ENCODE results near the gene CDHR5.

The CDHR5 gene

GRCh38 chr11:608791-609251 lies 15.9 kb downstream of the CDHR5 start:
- DNase-seq, result no peak

- DNase-seq, result no peak
Measured at GRCh38 chr11:607971-608659, 16.6 kb downstream of the CDHR5 start.

- no peak for DNase-seq
Measured at GRCh38 chr11:607020-607780, 17.6 kb downstream of the CDHR5 start.

GRCh38 chr11:606245-606644 lies 18.5 kb downstream of the CDHR5 start:
- DNase-seq, result no peak

GRCh38 chr11:605286-606129 lies 19.2 kb downstream of the CDHR5 start:
- no peak for DNase-seq

- DNase-seq, result no peak
Measured at GRCh38 chr11:603154-603553, 21.6 kb downstream of the CDHR5 start.

DNA sequence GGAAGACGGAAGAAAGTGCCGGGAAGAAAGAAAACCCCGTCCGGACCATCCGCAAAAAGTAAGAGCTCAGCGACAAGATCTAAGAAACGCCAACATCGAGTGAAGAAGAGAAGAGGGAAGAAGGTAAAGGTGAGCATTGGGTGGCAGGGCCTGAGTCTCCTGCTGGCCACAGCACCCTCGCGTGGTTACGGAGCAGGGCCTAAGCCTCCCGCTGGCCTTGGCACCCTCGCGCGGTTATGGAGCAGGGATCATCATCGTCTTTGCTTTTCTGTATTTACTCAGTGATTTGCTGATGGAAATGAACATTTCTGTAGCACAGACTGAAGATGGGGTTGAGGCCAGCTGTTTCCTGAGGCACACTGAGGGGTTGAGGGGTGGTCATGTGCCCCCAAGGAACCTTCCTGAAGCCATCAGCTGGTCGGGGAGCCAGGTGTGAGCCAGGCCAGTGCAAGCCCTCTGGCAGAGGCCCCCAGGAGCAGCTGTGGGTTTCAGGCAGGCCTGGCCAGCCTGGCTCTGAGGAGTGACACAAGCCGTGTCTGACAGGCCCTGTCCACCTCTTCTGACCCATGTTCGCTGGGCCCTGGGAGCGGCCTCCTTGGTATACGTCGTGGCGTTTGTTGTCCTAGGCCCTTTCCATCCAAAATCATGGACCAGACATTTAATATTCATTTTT lies 23.0 kb downstream of the CDHR5 start:
- no peak for DNase-seq

DNA sequence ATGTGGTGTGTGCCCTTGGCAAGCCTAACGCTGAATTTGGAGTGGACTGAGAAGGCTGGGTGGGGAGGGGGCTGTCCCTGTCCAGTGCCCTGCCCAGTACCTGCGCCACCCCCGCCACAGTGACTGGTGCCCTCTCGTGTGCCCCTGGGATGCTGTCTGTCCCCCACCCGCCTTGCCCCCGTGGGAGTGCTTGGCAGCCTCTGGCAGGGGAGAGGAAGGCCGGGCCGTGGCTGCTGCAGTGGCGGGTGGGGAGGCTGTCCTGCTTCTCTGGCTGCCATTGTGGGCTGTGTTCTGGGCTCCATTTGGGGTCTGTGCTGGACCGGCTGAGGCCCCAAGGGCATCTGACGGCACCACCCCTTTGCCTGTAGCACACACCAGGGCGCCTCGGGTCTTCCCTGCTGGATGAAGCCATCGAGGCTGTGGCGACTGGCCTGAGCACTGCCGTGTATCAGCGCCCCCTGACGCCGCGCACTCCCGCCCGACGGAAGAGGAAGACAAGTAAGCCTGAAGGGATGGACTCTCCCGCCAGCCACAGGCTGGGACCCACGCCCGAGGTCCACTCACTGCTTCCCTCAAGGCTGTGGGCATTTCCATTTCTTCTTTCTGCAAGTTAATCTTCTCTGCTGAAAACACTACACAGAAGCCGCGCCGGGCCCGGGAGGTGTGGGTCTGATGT lies 26.6 kb downstream of the CDHR5 start:
- no peak for DNase-seq

GRCh38 chr11:597166-597725 lies 27.5 kb downstream of the CDHR5 start:
- no peak for DNase-seq

DNA sequence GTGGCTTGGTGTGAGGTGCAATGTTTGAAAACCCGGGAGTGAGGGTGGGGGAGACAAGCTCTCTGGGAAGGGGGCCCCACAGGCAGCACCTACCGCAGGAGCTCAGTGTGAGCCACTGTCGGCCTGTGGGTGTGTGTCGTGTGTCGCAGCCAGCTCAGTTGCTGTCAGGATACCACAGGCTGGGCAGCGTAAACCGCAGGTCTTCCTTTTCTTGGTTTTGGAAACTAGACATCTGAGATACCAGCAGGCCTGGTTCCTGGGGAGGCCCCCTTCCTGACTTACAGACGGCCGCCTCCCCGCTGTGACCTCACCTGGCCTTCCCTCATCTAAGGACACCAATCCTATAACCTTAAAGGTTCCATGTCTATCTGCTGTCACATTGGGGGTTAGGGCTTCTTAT lies 28.4 kb downstream of the CDHR5 start:
- DNase-seq, result no peak

GRCh38 chr11:595400-595799 lies 29.4 kb downstream of the CDHR5 start:
- DNase-seq, result no peak

- DNase-seq, result no peak
Measured at GRCh38 chr11:593347-593746, 31.4 kb downstream of the CDHR5 start.

DNA sequence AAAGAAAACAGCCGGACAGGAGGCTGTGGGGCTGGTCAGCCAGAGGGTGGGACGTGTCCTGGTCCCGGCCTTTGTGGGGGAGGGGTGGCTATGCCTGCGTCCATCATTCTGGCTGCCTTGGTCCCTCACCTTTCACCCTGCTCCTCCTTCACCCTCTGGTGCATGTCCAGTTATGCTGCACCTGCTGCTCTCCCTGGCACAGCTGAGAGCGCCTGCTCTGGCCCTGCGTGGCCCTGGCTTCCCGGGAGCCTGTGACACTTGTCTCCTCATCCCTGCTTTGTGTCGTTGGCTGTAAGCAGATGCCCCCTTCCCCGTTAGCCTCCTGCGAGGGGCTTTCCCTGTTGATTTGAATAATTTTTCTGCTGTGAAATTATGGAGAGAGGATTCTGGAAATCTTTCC lies 31.8 kb downstream of the CDHR5 start:
- no peak for DNase-seq

DNA sequence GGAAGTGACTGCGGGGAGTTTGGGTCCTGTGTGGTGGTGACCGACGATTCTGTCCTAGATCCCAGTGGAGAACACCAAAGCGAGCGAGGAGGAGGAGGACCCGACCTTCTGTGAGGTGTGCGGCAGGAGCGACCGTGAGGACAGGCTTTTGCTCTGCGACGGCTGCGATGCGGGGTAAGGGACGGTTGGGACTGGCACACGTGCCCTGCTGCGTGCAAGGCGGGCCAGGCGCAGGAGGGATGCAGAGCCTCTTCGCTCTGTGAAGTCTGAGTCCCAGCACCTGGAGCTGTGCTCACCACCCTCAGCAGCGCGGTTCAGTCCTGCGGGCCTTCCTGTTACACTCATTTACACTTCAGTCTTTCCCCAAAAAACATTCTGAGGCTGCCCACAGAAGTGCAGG lies 32.3 kb downstream of the CDHR5 start:
- DNase-seq, result no peak

DNA sequence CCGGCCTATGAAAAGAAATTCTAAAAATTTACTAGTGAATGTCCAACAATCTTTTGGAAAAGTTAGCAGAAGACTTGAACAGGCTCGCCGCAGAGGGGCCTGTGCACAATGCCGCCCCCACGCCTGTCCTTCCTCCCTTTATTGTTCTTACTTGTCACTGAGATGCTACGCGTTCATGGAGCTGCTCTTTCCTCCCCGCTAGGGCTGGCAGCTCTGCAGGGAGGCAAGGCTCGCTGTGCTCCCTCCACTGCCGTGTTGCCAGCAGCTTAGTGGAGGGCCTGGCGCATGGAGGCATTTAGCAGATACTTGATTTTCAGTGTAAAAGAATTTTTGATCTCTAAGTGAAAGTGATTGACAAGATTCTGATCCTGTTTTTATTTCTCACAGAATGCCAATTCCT lies 33.8 kb downstream of the CDHR5 start:
- DNase-seq, result no peak

DNA sequence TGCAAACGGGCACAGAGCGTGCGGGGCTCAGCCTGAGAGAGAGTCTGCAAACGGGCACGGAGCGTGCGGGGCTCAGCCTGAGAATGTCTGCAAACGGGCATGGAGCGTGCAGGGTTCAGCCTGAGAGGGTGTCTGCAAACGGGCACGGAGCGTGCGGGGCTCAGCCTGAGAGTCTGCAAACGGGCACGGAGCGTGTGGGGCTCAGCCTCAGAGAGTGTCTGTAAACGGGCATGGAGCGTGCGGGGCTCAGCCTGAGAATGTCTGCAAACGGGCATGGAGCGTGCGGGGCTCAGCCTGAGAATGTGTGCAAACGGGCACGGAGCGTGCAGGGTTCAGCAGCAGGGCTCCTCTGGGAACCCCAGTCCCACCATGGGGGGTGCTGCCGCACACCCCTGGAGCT lies 35.0 kb downstream of the CDHR5 start:
- DNase-seq, result no peak

GRCh38 chr11:587978-588380 lies 36.8 kb downstream of the CDHR5 start:
- DNase-seq, result no peak

DNA sequence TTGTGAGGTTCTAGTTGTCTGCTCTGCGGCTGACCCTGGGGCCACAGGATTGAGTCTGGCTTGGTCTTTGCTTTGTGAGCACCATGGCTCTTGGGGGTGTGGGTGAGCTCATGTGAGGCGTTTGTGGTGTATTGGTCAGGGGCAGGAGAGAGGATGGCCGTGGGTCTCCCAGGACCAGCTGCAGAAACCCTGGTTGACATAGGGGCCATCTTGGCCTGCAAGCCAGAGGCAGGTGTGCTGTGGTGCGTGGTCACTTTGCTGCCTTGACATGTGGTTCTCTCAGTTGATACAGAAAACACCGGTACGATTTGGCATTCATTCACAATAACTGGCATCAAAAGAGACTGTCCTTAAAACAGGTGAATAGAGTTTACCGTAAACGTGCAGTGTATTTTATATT lies 37.2 kb downstream of the CDHR5 start:
- no peak for DNase-seq

GRCh38 chr11:586376-587316 lies 38.1 kb downstream of the CDHR5 start:
- no peak for DNase-seq

DNA sequence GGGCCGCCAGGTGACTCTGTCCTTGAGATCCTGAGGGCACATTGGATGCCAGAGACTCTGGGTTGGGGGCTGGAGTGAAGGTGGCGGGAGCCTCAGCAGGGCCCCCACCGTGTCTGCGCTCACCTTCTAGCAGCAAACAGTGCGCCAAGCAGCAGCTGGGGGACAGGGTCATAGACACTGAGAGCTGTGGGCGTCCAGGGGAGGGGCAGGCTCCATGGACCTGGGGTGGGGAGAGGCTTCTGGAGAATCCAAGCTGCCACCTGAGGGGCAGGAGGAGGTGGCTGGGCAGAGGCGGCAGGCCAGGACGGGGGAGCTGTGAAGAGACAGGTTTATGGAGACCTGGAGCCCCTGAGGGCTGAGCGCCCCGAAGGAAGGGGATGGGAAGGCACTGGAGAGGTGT lies 40.5 kb downstream of the CDHR5 start:
- DNase-seq, result no peak

GRCh38 chr11:581752-582151 lies 43.0 kb downstream of the CDHR5 start:
- DNase-seq, result no peak
